Ovary (tissue), 9 donors: ENCODE data around the gene POLE. TPM values are rescaled to one million over a fixed set of nuclear protein-coding genes. Genes with fewer than 3 reads are reported as not detected.

ENCODE experiments used
- DNase-seq, 5 donors: peaks; one replicate each; pipeline ENCODE4 v3.0.0-alpha.2; 2019 to 2020
- H3K27ac ChIP-seq, 2 donors: fragments of 200-600 bp; one replicate each; pipeline versions ENCODE4 v1.5.1 to v1.8.0; 2019 to 2022
- H3K27me3 ChIP-seq: fragments of 200-600 bp; one replicate; pipeline ENCODE4 v1.8.0; 2022
- H3K36me3 ChIP-seq: fragments of 200-600 bp; sonication (generic); one replicate; pipeline ENCODE4 v1.5.1; 2019
- H3K4me1 ChIP-seq: one replicate; pipeline ENCODE4 v1.8.1; 2013; ENCODE audit warnings: mild to moderate bottlenecking, moderate library complexity; ENCODE audit not compliant: insufficient read depth
- H3K4me3 ChIP-seq: fragments of 200-600 bp; sonication (generic); one replicate; pipeline ENCODE4 v1.5.1; 2017
- H3K9me3 ChIP-seq, 2 donors: fragments of 200-600 bp in 1 of 2; sonication (generic) in 1 of 2; one replicate each; pipeline versions ENCODE4 v1.5.1 to v1.8.1; 2013 to 2019; ENCODE audit warnings: mild to moderate bottlenecking in 1 of 2, moderate library complexity in 1 of 2
- EP300 ChIP-seq: sonication (generic); formaldehyde crosslinking; IDR thresholded peaks from one replicate; pipeline ENCODE4 v1.6.1; 2017; ENCODE audit warnings: antibody characterized with exemption
- POLR2A ChIP-seq: fragments of 450-650 bp; IDR thresholded peaks from one replicate; pipeline ENCODE4 v1.6.1; 2017; ENCODE audit warnings: antibody characterized with exemption, mild to moderate bottlenecking, moderate library complexity
- WGBS, 3 donors: extraction: QIAGEN DNeasy Blood & Tissue Kit in 1 of 3; methylation state at CpG; one replicate each; pipeline versions ENCODE4 v1.1.5 to v1.1.7; 2013 to 2017; 5-methylcytosine and 5-hydroxymethylcytosine counted together
- intact Hi-C, 4 donors: fragments of 100-400 bp; cut with DNase I; formaldehyde crosslinking; loops; one replicate each; pipeline versions ENCODE4 v1.11.0 to v1.15.1; 2022 to 2023
- polyA plus RNA-seq, 2 donors: library from polyadenylated mRNA; stranded (reverse); fragments of 200-250 nt in 1 of 2; fragments of 350-450 nt in 1 of 2; fragmentation: Illumina TruSeq in 1 of 2; extraction: RNeasy Lipid Tissue Mini Kit (QIAGEN cat#74804) in 1 of 2; gene quantifications; one replicate each; pipeline ENCODE4 v1.2.3, GENCODE V29; 2013 to 2014
- total RNA-seq, 7 donors: library from RNA; depleted of rRNA in 2 of 7; stranded (reverse); fragments of >200 nt in 2 of 7; fragmentation: NEBNext Ultra II Directional in 3 of 7; extraction: Animal tissue kit (Norgen Biotek cat#: 25700) in 3 of 7; gene quantifications; one replicate each; pipeline versions ENCODE4 v1.1.0 to v1.2.4, GENCODE V29; 2016 to 2023
- TF ChIP-seq, protein P1 (sequence below), 3 donors: fragments of 450-650 bp in 2 of 3; fragments of 200-600 bp in 1 of 3; IDR thresholded peaks; one replicate each; pipeline versions ENCODE4 v1.5.1 to v1.8.0; 2016 to 2022; ENCODE audit warnings: antibody characterized with exemption in 3 of 3, mild to moderate bottlenecking in 1 of 3
- donor health status: DM: no; HTN: no; CAD: no; lungs with moderate emphysema.
- donor health status: DM: no; HTN: no; CAD: no.
- donor health status: Bipolar disorder and iron deficiency.
- donor health status: DM: yes; HTN: yes; CAD: no.
- donor health status: DM: no; HTN: no; CAD: no.
- donor health status: DM: yes; HTN: yes; CAD: no.

The POLE gene
- total and polyA plus RNA-seq, 9 donors, result 12.5 to 34.7 (median 24.0) TPM

DNA sequence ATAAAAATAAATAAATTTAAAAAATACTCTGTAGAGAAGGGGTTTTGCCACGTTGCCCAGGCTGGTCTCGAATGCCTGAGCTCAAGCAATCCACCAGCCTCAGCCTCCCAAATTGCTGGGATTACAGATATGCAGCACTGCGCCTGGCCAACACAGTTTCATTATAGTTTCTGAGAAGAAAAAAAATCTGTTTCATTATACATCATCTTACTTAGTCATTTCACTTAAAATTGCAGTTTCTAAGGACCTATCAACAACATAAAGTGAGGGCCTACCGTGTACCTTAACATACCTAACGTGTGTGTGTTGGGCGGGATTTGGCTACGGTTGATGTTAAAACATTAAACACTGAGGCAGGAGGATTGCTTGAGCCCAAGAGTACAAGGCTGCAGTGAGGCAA lies 40.3 kb downstream of the POLE start:
- WGBS, 3 donors, result 92 to 94% (median 92%) methylated on average over 7 of the region's 7 CpGs
- H3K9me3 ChIP-seq, result no peaks in the 10 kb centered on the region
- intact Hi-C loops, result loop anchor here in 1 of 4 donors (10.0 kb wide), 1 partner anchor 932 kb away; the partner anchor contains the start of gene SFSWAP
- H3K27me3 ChIP-seq, result no peaks in the 10 kb centered on the region
- no peak for DNase-seq
- H3K4me3 ChIP-seq, result no peak overlapping the region
- TF ChIP-seq, protein P1, sequence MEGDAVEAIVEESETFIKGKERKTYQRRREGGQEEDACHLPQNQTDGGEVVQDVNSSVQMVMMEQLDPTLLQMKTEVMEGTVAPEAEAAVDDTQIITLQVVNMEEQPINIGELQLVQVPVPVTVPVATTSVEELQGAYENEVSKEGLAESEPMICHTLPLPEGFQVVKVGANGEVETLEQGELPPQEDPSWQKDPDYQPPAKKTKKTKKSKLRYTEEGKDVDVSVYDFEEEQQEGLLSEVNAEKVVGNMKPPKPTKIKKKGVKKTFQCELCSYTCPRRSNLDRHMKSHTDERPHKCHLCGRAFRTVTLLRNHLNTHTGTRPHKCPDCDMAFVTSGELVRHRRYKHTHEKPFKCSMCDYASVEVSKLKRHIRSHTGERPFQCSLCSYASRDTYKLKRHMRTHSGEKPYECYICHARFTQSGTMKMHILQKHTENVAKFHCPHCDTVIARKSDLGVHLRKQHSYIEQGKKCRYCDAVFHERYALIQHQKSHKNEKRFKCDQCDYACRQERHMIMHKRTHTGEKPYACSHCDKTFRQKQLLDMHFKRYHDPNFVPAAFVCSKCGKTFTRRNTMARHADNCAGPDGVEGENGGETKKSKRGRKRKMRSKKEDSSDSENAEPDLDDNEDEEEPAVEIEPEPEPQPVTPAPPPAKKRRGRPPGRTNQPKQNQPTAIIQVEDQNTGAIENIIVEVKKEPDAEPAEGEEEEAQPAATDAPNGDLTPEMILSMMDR (IDR thresholded peaks at IDR 0.05), result no peak
- TF ChIP-seq POLR2A (no peak), EP300 (no peak)
- no peak overlapping the region for H3K27ac ChIP-seq
- H3K36me3 ChIP-seq, result no peaks in the 10 kb centered on the region
- no peaks in the 10 kb centered on the region for H3K4me1 ChIP-seq

DNA sequence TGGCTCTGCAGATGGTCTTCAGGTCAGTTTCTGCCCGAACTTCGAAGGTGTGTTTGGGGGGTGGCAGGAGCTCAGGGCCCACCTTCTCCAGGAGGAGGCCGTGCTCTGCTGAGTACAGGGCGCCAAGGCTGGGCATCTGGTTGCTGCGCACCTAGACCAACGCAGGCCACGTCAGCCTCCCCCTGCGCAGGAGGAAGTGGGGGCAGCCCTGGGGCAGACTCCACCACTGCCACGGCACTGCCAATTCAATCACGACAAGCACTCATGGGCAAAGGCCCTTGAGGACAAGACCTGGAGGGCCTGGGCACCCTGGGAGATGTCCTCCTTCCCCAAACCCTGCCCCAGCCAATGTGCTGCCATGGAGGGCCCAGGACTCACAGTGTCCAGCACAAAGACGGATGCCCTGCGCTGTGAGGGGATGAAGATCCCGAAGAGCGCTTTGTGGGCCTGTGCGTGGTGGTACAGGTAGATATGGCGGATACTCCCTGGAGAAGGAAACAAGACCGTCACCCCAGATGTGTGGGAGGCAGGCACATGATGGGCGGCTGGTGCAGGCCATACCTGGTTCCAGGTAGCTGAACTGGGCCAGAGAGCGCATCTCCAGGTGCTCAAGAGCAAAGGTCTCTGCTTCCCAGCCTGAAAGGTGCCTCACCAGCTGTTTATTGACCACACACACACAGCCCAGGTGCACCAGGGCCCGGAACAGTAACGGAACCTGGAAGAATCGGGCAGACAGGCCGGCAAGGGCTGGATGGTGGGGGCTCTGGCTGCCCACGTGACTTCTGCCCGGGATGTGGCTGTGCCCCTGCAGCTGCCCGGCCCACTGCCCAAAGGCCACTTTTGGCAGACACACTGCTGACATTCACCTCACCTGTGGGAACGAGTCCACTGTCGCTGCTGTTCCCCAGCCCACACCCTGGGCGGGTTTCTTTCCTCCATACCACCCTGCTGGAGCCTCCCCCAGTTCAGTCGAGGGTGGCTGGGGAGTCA lies 44.0 kb downstream of the POLE start:
- H3K4me1 ChIP-seq, result no peaks in the 10 kb centered on the region
- H3K9me3 ChIP-seq, result no peaks in the 10 kb centered on the region
- H3K27ac ChIP-seq, result no peak overlapping the region
- no peaks in the 10 kb centered on the region for H3K36me3 ChIP-seq
- H3K27me3 ChIP-seq, result no peaks in the 10 kb centered on the region
- intact Hi-C loops, result loop anchor here in 1 of 4 donors (10.0 kb wide), 1 partner anchor 928 kb away; the partner anchor contains the start of gene SFSWAP
- DNase-seq, result no peak
- TF ChIP-seq EP300 (no peak), POLR2A (no peak)
- TF ChIP-seq, protein P1 (IDR thresholded peaks at IDR 0.05), result no peak
- no peak overlapping the region for H3K4me3 ChIP-seq
- WGBS, 3 donors, result 93 to 95% (median 94%) methylated on average over 30 of the region's 30 CpGs

DNA sequence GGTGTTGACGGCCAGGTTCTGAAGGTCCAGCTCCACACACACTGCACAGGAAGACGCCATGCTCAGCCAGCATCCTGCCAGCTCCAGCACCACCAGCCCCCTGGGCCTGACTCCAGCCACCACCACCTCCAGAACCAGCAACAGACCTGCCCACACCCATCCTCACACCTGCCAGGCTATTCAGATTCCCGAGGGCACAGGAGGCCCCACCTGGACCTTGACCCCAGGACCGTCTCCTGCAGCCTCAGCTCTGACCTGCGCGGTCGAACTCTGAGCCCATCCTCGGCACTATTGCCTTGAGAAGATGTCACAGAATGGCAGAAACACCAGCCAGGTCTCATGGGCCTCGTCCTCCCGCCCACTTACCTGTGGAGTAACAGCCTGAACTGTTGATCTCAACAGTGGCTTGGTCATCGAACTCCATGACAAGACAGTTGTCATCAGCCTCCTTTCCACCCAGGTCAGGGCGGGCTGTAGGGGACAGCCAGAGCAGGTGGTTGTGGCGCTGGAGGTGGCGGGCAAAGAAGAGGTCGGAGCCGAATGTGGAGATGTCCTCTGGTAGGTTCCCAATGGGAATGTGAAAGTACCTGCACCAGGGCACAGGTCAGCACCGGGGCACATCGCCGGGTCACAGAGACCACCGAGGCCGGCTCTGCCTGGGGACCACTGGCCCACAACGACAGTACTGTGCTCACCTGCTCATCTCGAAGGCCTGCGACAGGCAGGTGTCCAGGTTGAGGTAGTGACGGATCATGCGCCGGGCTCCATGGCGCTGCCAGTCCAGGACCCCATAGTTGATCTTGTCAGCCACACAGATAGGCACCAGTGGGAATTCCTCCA lies 45.1 kb downstream of the POLE start:
- Histone ChIP-seq H3K27me3 (no peaks in the 10 kb centered on the region), H3K27ac (no peak overlapping the region), H3K4me3 (no peak overlapping the region), H3K4me1 (no peaks in the 10 kb centered on the region), H3K9me3 (no peaks in the 10 kb centered on the region), H3K36me3 (no peaks in the 10 kb centered on the region)
- WGBS, 3 donors, result 93 to 95% (median 94%) methylated on average over 26 to 28 of the region's 28 CpGs
- DNase-seq, result no peak
- intact Hi-C loops, result loop anchor here in 1 of 4 donors (10.0 kb wide), 1 partner anchor 927 kb away; the partner anchor contains the start of gene SFSWAP
- TF ChIP-seq EP300 (no peak), POLR2A (no peak)
- TF ChIP-seq, protein P1 (IDR thresholded peaks at IDR 0.05), result no peak

DNA sequence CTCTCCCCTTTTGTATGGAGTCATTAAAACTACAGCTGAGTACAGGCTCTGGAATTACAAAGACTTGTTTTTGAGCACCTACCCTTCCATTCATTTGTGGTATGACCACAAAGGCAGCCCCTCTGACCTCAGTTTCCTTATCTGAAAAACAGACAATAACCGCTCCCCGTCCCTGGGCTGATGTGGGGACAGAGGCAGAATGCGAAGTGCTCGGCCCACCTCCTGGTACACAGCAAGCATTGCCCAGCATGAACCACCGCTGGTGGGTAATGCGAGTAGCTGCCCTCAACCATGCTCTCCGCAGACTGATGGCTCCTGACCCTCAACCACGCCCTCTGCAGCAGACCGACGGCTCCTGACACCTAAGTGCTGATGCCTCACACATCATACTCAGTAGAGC lies 46.2 kb downstream of the POLE start:
- Histone ChIP-seq H3K27me3 (no peaks in the 10 kb centered on the region), H3K9me3 (no peaks in the 10 kb centered on the region), H3K27ac (no peak overlapping the region), H3K36me3 (no peaks in the 10 kb centered on the region), H3K4me3 (no peak overlapping the region), H3K4me1 (no peaks in the 10 kb centered on the region)
- DNase-seq, result no peak
- TF ChIP-seq POLR2A, result no peak
- no peak for TF ChIP-seq EP300
- TF ChIP-seq, protein P1 (IDR thresholded peaks at IDR 0.05), result no peak
- WGBS, 3 donors, result 82 to 95% (median 82%) methylated on average over 10 of the region's 10 CpGs
- intact Hi-C loops, result loop anchor here in 1 of 4 donors (10.0 kb wide), 1 partner anchor 926 kb away; the partner anchor contains the start of gene SFSWAP
